GM18526 (cell line): ENCODE results near the gene MTMR3.

Source experiments
- POLR2A ChIP-seq: IDR thresholded peaks from 3 replicates; pipeline ENCODE4 v1.6.1; 2011; ENCODE audit not compliant: insufficient read length; ENCODE audit errors: extremely low read depth

The MTMR3 gene

GRCh38 chr22:30047364-30047738, 164.4 kb downstream of the MTMR3 start:
- no peak for TF ChIP-seq POLR2A

- TF ChIP-seq POLR2A, result no peak
Measured at GRCh38 chr22:30048681-30049080, 165.7 kb downstream of the MTMR3 start.

GRCh38 chr22:30054067-30054763, 171.2 kb downstream of the MTMR3 start:
- no peak for TF ChIP-seq POLR2A

GRCh38 chr22:30054764-30055069, 171.7 kb downstream of the MTMR3 start:
- TF ChIP-seq POLR2A, result no peak

DNA sequence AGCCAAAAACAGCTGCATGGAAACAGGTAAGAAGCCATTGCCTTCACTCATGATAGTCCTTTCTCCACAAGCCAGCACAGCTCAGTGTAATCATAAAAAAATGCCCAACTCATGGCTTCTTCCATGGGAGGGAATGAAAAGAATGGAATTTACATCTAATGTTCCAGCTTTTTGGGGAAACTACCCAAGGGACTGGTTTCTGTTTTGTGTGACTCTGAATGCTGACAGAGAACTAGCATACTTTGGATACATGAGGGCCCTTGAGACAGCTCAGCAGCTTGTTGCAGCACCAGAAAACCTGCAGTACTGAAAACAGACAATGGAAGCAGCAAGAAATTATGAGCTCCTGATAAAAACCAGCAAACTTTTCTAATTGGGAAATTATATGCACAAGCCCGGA, 173.0 kb downstream of the MTMR3 start:
- TF ChIP-seq POLR2A, result no peak

DNA sequence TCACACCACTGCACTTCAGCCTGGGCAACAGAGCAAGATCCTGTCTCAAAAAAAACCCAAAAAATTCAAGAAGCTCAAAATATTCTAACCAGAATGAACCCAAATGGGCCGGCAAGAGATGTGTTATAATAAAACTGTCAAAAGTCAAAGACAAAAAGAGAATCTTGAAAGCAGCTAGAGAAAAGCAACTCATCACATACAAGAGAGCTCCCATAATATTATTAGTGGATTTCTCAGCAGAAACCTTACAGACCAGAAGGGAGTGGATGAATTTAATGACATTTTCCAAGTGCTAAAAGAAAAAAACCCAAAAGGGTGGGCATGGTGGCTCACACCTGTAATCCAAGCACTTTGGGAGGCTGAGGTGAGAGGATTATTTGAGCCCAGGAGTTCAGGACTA, 174.4 kb downstream of the MTMR3 start:
- TF ChIP-seq POLR2A, result no peak

- TF ChIP-seq POLR2A, result no peak
Measured at GRCh38 chr22:30062259-30062658, 179.3 kb downstream of the MTMR3 start.

- TF ChIP-seq POLR2A, result no peak
Measured at GRCh38 chr22:30062950-30063349, 180.0 kb downstream of the MTMR3 start.

DNA sequence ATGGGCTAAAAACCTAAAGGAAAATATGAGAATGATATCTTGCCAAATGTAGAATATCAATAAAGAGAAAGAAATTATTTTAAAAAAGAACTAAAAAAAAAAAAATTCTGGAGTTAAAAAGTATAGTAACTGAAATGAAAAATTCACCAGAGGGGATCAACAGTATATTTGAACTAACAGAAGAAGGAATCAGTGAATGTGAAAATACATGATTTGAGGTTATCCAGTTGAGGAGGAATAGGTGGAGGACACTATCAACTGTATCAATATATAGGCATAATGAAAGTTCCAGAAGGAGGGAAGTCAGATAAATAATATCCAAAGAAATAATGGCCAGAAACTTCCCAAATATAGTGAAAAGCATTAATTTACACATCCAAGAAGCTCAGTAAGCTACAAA, 181.2 kb downstream of the MTMR3 start:
- TF ChIP-seq POLR2A, result no peak

- no peak for TF ChIP-seq POLR2A
Measured at GRCh38 chr22:30073743-30074142, 190.8 kb downstream of the MTMR3 start.

DNA sequence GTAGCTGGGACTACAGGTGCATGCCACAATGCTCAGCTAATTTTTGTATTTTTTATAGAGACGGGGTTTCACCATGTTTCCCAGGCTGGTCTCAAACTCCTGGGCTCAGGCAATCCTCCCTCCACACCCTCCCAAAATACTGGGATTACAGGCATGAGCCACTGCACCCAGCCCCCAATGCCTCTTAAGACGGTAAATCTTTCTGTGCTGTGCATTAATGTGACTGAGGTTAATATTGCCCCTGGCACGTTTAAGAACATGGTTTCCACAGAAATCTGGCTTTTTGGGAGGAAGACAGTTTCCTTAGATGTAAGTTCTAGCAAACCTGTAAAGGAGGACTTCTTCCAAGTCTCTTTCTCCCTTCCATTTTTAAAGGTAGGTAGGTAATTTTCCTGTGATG, 191.2 kb downstream of the MTMR3 start:
- no peak for TF ChIP-seq POLR2A

- TF ChIP-seq POLR2A, result no peak
Measured at GRCh38 chr22:30074994-30075393, 192.0 kb downstream of the MTMR3 start.

DNA sequence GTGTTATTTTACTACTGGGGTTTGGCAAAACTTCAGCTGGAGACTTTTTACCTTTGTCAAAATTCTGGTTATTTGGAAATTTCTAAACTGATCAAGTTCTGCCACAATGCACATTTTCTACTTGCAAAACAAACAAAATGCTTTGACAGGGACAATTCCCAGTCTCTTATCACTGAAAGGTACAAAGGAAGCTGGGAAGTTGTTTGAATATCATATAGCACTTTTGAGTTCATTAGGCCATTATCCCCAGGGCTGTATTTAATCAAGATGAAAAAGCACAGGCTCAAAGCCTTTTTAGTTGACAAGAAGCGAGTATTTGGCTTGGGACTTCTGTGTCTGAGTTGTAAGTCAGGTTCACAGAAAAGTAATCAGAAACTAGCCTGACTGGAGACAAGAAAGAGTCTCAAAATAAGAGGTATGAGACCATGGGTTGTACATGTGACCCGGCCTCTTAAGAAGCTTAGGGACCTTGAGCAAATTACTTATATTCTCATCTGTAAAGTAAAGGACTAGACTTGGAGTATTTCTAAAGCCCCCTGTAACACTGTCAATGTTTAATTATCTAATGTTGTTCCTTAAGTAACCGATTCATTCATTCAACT, 194.4 kb downstream of the MTMR3 start:
- no peak for TF ChIP-seq POLR2A

DNA sequence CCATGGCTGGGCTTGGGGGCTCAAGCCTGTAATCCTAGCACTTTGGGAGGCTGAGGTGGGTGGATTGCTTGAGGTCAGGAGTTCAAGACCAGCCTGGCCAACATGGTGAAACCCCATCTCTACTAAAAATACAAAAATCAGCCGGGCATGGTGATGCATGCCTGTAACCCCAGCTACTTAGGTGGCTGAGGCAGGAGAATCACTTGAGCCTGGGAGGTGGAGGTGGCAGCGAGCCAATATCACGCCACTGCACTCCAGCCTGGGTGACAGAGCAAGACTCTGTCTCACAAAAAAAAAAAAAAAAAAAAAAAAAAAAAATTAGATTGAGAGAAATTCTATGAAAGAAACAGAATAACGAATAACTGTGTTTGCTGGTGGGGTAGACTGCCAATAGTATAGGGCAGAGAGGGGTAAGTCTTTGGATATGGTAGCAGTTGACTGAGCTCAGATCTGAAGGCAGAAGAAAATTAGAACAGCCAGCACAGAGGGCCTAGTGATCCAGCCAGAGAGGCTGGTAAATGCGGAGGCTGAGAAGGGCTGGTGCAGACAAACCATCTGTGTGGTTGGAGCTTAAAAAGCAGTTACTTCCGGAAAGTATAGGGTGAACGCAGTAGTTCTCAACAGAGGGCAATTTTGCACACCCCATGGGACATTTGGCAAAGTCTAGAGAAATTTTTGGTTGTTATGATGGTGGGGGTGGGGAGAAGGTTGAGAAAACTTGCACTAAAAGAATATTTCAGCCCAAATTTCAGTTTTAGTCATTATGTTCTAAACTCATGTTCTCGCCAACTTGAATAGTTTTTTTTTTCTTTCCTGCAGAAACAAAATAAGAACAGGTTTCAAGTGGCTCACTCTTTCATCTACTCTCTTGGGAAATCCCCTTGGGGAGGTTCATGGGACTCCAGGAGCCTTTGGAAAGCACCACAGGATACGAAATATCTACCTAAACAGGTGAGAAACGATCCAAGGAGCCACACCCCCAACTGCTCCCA, 195.6 kb downstream of the MTMR3 start:
- no peak for TF ChIP-seq POLR2A

- no peak for TF ChIP-seq POLR2A
Measured at GRCh38 chr22:30079952-30080533, 197.1 kb downstream of the MTMR3 start, which contains the start of gene HORMAD2. TSS of gene HORMAD2 (plus strand) at chr22:30080464. CDS start at chr22:30093953, 13,489 bp downstream.
